ENCODE data around the gene EDA. TPM values are rescaled to one million over a fixed set of nuclear protein-coding genes. Genes with fewer than 3 reads are reported as not detected.

Gene EDA
- total RNA-seq, 1 donor = under 0.01 TPM

DNA sequence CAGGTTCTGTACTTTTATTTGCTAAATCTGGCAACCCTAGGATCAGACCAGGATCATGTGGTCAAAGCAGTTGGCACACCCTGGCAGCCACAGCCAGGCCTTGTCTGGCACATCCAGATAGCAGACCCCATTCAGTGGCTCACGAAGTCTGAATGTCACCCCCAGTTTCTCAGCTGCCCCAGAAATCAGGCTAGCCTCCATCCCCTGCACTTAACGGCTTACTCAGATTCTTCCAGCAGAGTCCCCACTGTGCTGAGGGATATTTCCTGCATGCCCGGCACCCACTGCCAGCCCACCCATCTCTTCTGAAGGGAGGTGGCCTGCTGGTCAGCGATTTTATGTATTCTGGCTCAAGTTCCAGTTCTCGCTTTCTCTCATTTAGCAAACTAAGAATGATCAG, 438.5 kb downstream of the EDA start:
- H3K79me2 ChIP-seq (ENCODE audit: insufficient read depth, low read length) = no peaks in the 10 kb centered on the region
- DNase-seq (ENCODE audit: insufficient read length, low spot score, missing footprints) = no peak
- no peak overlapping the region for H3K27ac ChIP-seq (ENCODE audit: low read depth, low read length)
- H3K9me3 ChIP-seq (ENCODE audit: low read depth, low read length) = no peaks in the 10 kb centered on the region
- TF ChIP-seq CTCF (IDR thresholded peaks at IDR 0.05; ENCODE audit: extremely low read depth, low read depth, low read length) = no peak
- no peaks in the 10 kb centered on the region for H3K4me1 ChIP-seq (ENCODE audit: insufficient read depth, low read length)
- H2AFZ ChIP-seq (ENCODE audit: low read length) = no peak overlapping the region
- peaks cover 11% of the 10 kb centered on the region for H3K27me3 ChIP-seq (ENCODE audit: insufficient read depth, low read length)
- H3K4me2 ChIP-seq (ENCODE audit: insufficient read depth, low read length) = no peak overlapping the region
- no peak overlapping the region for H3K4me3 ChIP-seq (ENCODE audit: insufficient read depth, low read length)
- no peaks in the 10 kb centered on the region for H3K36me3 ChIP-seq (ENCODE audit: insufficient read depth, low read length)
- H4K20me1 ChIP-seq (ENCODE audit: insufficient read depth, low read length) = no peaks in the 10 kb centered on the region

GRCh38 chrX:70062076-70062475, 446.2 kb downstream of the EDA start, which contains the start of gene OTUD6A:
Gene OTUD6A (plus strand): TSS chrX:70062457. CDS start chrX:70062525, 68 bp downstream.
- H3K79me2 ChIP-seq (ENCODE audit: insufficient read depth, low read length) = no peaks in the 10 kb centered on the region
- no peaks in the 10 kb centered on the region for H3K36me3 ChIP-seq (ENCODE audit: insufficient read depth, low read length)
- no peaks in the 10 kb centered on the region for H4K20me1 ChIP-seq (ENCODE audit: insufficient read depth, low read length)
- no peak within 1 kb of the TSS for H3K27ac ChIP-seq (ENCODE audit: low read depth, low read length)
- H3K27me3 ChIP-seq (ENCODE audit: insufficient read depth, low read length) = no peaks in the 10 kb centered on the region
- H3K9me3 ChIP-seq (ENCODE audit: low read depth, low read length) = no peaks in the 10 kb centered on the region
- no peak for TF ChIP-seq CTCF (IDR thresholded peaks at IDR 0.05; ENCODE audit: extremely low read depth, low read depth, low read length)
- no peak within 1 kb of the TSS for H3K4me2 ChIP-seq (ENCODE audit: insufficient read depth, low read length)
- H3K4me3 ChIP-seq (ENCODE audit: insufficient read depth, low read length) = no peak within 1 kb of the TSS
- H2AFZ ChIP-seq (ENCODE audit: low read length) = no peak within 1 kb of the TSS
- DNase-seq (ENCODE audit: insufficient read length, low spot score, missing footprints) = no peak
- no peaks in the 10 kb centered on the region for H3K4me1 ChIP-seq (ENCODE audit: insufficient read depth, low read length)

- Histone ChIP-seq H3K27me3 (ENCODE audit: insufficient read depth, low read length) (no peaks in the 10 kb centered on the region), H3K4me2 (ENCODE audit: insufficient read depth, low read length) (no peak overlapping the region), H3K4me3 (ENCODE audit: insufficient read depth, low read length) (no peak overlapping the region), H2AFZ (ENCODE audit: low read length) (no peak overlapping the region), H3K79me2 (ENCODE audit: insufficient read depth, low read length) (no peaks in the 10 kb centered on the region), H3K4me1 (ENCODE audit: insufficient read depth, low read length) (no peaks in the 10 kb centered on the region), H3K27ac (ENCODE audit: low read depth, low read length) (no peak overlapping the region), H4K20me1 (ENCODE audit: insufficient read depth, low read length) (no peaks in the 10 kb centered on the region), H3K36me3 (ENCODE audit: insufficient read depth, low read length) (no peaks in the 10 kb centered on the region), H3K9me3 (ENCODE audit: low read depth, low read length) (no peaks in the 10 kb centered on the region)
- DNase-seq (ENCODE audit: insufficient read length, low spot score, missing footprints) = no peak
- TF ChIP-seq CTCF (IDR thresholded peaks at IDR 0.05; ENCODE audit: extremely low read depth, low read depth, low read length) = no peak
Measured at GRCh38 chrX:70062961-70063550, 447.1 kb downstream of the EDA start.

DNA sequence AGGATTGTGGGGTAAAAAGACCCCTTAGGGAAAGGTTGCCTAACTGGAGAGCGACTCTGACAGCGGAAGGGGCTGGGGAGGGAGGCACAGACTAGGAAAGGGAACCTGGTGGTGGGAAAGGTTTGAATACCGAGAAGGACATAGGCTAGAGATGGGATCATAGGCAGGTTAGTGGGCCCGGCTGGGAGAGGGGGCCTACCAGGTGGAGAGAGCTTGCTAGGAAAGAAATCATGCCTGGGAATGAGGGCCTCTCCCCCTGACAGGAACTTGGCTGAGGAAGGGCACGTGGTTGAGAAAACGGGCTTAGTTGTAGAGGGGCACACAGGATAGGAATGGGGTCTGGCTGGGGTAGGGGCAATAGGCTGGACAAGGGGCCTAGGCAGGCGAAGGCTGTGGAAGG, 450.7 kb downstream of the EDA start:
- no peaks in the 10 kb centered on the region for H3K36me3 ChIP-seq (ENCODE audit: insufficient read depth, low read length)
- no peak for DNase-seq (ENCODE audit: insufficient read length, low spot score, missing footprints)
- no peak overlapping the region for H3K4me2 ChIP-seq (ENCODE audit: insufficient read depth, low read length)
- no peaks in the 10 kb centered on the region for H3K4me1 ChIP-seq (ENCODE audit: insufficient read depth, low read length)
- no peaks in the 10 kb centered on the region for H3K79me2 ChIP-seq (ENCODE audit: insufficient read depth, low read length)
- H2AFZ ChIP-seq (ENCODE audit: low read length) = no peak overlapping the region
- no peaks in the 10 kb centered on the region for H3K9me3 ChIP-seq (ENCODE audit: low read depth, low read length)
- no peak for TF ChIP-seq CTCF (IDR thresholded peaks at IDR 0.05; ENCODE audit: extremely low read depth, low read depth, low read length)
- no peaks in the 10 kb centered on the region for H3K27me3 ChIP-seq (ENCODE audit: insufficient read depth, low read length)
- no peak overlapping the region for H3K4me3 ChIP-seq (ENCODE audit: insufficient read depth, low read length)
- no peak overlapping the region for H3K27ac ChIP-seq (ENCODE audit: low read depth, low read length)
- no peaks in the 10 kb centered on the region for H4K20me1 ChIP-seq (ENCODE audit: insufficient read depth, low read length)

All from osteoblast (primary cell).